Measurements from ENCODE around the gene USP17L24.
"Not testable (repeated sequence)": the region's sequence is repeated elsewhere in the genome, so short reads cannot be mapped to it uniquely, and the experiment has no call there.

DNA sequence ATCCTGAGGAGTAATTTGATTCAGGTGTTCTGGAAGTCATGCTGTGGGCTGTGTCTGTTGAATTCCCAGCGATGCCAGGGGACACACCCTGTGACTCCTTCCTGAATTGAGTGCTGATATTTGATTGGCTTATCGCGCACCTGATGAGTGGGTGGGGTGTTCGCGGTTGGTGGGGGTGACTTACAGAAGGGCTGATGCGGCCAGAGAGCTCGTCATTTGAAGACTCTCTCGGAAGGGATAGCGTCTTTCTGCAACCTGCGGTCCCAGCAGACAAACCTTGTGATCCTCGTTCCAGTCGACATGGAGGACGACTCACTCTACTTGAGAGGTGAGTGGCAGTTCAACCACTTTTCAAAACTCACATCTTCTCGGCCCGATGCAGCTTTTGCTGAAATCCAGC, 14.1 kb downstream of the USP17L24 start, which contains the start of gene USP17L5:
- TF ChIP-seq POLR2A, CTCF (IDR thresholded peaks at IDR 0.05): not testable (repeated sequence)
